H1 (cell line): Measurements from ENCODE around the gene RIMS3. TPM values are rescaled to one million over a fixed set of nuclear protein-coding genes. Genes with fewer than 3 reads are reported as not detected.
A peak's percentile ranks its signal among the peaks of the same experiment; 100 is the strongest.

Experiments used
- BACH1 ChIP-seq: IDR thresholded peaks from 2 replicates; pipeline ENCODE4 v1.6.1; 2012; ENCODE audit warnings: low read length, improper control_type of control experiment
- BRCA1 ChIP-seq: IDR thresholded peaks from 2 replicates; pipeline ENCODE4 v1.6.1; 2012; ENCODE audit warnings: low read depth, low read length, improper control_type of control experiment
- KDM4A ChIP-seq: IDR thresholded peaks from one replicate; pipeline ENCODE4 v1.7.1; 2012; ENCODE audit warnings: low read depth, mild to moderate bottlenecking, moderate library complexity, low read length, inconsistent platforms; ENCODE audit not compliant: severe bottlenecking
- PHF8 ChIP-seq: fragments of 200-600 bp; sonication (generic); conservative IDR thresholded peaks from 2 replicates; pipeline ENCODE4 v1.7.1; 2012; ENCODE audit warnings: low read depth, mild to moderate bottlenecking, inconsistent platforms, low read length, moderate library complexity
- POLR2A ChIP-seq, 2 experiments: IDR thresholded peaks; 1 replicate in 1 of 2; 2 replicates in 1 of 2; pipeline ENCODE4 v1.6.1; 2011; ENCODE audit warnings: low read depth in 2 of 2, low read length in 2 of 2, mild to moderate bottlenecking in 2 of 2; ENCODE audit errors: control extremely low read depth in 1 of 2
- RFX5 ChIP-seq: IDR thresholded peaks from 2 replicates; pipeline ENCODE4 v1.6.1; 2011; ENCODE audit warnings: low read depth, low read length, improper control_type of control experiment, borderline replicate concordance
- polyA plus RNA-seq, 7 experiments: library from polyadenylated mRNA; depleted of rRNA in 3 of 7; stranded (reverse) in 5 of 7; unstranded in 2 of 7; fragments of >200 nt in 5 of 7; fragments of 200-250 nt in 2 of 7; gene quantifications; 1 replicate in 5 of 7; 2 replicates in 1 of 7; 4 replicates in 1 of 7; pipeline versions ENCODE4 v1.2.1 to v1.2.3, GENCODE V29; 2011 to 2013; ENCODE audit warnings: missing spikeins in 2 of 7, mixed read lengths in 2 of 7
- total RNA-seq: library from RNA; stranded (reverse); fragmentation: NEBNext Ultra II Directional; extraction: Animal tissue kit (Norgen Biotek cat#: 25700); gene quantifications from 2 replicates; pipeline ENCODE4 v1.2.1, GENCODE V29; 2021

Gene RIMS3
- total and polyA plus RNA-seq, 2 of the 8 experiments (the other 6 are each of a cell fraction or from before 2014, with no cell fraction given) = 13.3 to 20.6 TPM

DNA sequence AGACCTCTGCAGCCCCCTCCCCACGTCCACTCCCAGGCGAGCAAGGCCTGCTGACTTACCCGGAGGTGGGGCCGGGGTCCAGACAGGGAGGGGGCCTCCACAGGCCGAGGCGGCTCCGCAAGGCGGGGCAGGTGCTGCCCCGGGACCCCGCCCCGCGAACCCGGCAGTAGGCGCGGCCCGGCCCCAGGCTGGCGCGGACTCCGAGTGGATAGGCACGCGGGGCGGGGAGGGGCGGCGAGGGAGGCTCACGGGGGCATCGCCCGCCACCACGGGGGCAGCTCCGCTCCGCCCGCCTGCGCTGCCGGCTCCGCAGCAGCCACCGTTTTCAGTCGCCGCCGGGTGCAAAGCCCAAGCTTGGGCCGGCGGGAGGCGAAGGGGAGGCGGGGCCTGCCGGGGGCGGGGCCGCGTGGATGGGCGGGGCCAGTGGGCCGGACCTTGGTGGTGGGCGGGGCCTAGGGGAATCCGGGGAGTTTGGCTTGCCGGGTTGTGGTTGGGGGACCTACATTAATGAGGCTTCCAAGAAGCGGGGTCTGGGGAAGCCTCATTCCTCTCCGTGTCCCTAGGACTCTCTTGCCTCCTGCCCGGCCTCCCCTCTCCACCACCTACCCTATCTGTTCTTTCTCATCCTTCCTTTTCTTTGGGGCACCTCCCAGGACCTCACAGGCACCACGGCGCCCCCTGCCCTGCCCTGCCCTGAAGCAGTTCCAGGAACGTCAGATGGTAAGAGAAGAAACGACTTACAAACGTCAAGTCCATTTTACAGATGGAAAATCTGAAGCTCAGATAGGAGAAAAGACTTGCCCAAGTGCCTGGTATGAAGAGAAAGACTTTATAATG lies at the start of gene RIMS3 (continued):
- TF ChIP-seq PHF8 = peak; percentile 72; the same call in 1 of the 2 replicates
- TF ChIP-seq KDM4A = peak; percentile 38
- TF ChIP-seq BRCA1 = no peak
- 0 out of 3 replicates have a peak, but pooled peaks of 1 of the 2 experiments have one; percentile 21 for TF ChIP-seq POLR2A (IDR thresholded peaks at IDR 0.05; ENCODE audit: control extremely low read depth in 1 of 2, low read depth in 2 of 2, low read length in 2 of 2)
- TF ChIP-seq RFX5 = no peak
- no peak for TF ChIP-seq BACH1
- TF ChIP-seq, all 59 proteins: peak for 7
